HG03469 (cell line): ENCODE data around the gene PEDS1.
"Not testable (repeated sequence)": the region's sequence is repeated elsewhere in the genome, so short reads cannot be mapped to it uniquely, and the experiment has no call there.

Experiments
- ATAC-seq: cut with Tn5 transposase; IDR thresholded peaks from one replicate; pipeline ENCODE4 v1.9.1; 2021; ENCODE audit warnings: mild to moderate bottlenecking, moderate library complexity, moderate number of reproducible peaks; ENCODE audit not compliant: unreplicated experiment

The PEDS1 gene

DNA sequence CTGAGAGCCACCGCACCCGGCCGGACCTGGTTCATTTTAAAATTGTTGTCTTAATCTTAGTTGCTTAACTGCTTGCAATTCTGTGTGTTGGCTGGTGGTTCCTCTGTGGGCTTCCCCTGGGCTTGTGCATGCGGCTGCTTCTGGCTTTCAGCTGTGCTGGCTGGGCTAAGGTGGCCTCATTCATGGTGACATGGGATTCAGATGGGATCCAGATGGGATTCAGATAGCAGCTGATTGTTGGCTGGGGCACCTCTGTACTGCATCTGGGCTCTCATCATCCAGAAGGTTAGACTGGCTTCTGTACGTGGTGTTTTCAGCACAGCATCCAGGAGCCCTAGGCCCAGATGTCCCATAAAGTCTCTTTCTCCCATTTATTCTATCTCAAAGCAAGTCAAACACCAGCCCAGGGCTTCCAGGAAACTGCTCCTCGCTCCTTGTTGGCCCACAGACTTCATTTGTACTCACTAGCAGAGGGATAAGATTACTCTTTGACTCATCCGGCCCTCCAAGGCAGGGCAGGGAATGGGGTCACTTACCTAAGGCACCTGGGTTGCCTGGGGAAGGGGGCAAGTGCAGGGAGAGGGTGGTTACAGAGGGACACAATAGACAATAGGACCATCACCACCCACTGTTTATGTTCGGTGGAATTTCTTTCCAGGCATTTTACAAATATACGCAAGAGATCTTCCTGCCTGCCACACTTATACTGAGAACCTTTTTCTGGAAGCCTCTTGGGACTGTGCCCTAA, 10.2 kb upstream of the PEDS1 start:
- no peak for ATAC-seq

GRCh38 chr20:50161494-50161893, 8.0 kb upstream of the PEDS1 start:
- ATAC-seq = not testable (repeated sequence)

DNA sequence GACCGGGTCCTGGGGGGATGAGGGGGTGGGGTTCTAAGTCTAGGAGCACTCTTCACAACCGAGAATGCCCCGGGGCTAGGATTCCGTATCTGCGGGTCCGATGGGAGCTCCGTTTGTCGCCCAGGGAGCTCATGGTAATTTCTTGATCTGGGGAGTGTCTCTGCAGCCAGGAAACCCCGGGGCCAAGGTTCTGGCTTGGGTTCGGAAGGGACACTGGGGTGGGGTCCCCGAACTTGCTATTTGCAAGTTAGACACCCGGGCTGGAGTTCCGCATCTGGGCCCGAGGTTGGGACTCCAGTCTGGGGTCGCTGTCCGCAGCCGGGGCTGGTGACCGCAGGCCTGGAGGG, 397 bp downstream of the PEDS1 start:
- no peak for ATAC-seq

DNA sequence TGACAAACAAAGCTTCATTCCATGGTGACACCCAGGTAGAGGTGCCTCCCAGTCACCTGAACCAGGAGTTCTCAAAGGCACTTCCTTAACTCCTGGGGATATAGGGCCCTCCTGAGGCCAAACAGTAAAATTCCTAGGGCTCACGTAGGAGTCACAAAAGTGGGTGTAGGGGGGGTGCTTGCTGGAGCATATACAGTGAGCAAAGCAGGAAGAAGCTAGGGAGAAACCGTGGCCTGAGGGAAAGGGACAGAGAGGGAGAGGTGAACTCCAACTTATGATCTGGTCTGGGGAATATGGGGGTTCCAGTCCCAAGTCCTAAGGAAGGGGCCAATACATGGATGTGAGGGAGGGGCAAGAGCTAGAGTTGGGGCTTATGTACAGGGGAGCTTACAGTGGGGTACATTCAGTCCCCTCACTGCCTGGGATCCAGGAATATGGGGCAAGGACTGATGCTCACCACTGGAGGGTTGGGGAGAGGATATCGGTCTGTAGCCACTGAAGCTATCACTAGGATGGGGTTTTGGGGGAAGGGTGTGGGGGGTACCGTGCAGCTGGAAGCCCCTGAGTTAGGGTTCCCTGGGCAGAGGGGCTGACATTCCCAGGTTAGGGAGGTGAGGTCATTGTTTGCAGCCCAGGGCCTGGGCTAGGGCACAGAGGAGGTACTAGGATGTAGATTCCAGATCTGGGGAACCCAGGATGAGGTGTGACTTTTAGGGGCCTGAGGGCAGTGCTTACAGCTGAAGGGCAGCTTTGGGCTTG, 950 bp downstream of the PEDS1 start:
- no peak for ATAC-seq

GRCh38 chr20:50151034-50151743, 2.3 kb downstream of the PEDS1 start:
- no peak for ATAC-seq

DNA sequence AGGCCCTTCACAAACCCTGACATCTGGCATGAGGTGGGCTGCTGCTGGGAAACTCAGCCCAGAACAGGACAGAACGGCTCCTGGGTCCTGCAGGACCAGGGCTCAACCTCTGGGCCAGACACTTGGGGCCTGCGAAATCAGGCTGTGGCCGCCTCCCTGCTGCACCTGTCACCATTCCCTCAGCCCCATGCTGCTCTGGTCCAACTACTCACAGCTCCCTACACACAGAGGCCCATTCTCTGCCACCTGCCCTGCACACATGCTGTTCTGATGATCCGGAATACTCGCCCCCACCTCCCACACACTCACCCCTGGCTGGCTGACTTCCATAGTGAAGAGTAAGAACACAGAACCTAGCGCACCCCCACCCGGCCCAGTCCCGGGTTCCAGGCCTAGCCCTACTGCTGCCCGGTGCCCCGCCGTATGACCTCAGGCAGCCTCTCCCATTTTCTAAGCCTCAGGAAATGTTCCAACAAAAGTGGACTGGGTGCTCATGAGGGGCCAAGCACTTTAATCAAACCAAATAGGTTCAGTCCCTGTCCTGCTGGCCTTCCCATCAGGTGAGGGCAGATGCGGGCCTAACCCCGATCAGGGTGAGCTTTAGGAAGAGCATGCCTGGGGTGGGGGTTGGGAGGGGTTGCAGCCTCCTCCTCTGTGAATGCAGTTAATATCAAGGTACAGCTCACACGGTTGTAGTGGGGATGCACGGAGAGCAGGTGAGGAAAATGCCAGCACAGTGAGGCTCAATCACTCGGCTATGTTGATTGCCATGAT, 3.9 kb downstream of the PEDS1 start:
- no peak for ATAC-seq

DNA sequence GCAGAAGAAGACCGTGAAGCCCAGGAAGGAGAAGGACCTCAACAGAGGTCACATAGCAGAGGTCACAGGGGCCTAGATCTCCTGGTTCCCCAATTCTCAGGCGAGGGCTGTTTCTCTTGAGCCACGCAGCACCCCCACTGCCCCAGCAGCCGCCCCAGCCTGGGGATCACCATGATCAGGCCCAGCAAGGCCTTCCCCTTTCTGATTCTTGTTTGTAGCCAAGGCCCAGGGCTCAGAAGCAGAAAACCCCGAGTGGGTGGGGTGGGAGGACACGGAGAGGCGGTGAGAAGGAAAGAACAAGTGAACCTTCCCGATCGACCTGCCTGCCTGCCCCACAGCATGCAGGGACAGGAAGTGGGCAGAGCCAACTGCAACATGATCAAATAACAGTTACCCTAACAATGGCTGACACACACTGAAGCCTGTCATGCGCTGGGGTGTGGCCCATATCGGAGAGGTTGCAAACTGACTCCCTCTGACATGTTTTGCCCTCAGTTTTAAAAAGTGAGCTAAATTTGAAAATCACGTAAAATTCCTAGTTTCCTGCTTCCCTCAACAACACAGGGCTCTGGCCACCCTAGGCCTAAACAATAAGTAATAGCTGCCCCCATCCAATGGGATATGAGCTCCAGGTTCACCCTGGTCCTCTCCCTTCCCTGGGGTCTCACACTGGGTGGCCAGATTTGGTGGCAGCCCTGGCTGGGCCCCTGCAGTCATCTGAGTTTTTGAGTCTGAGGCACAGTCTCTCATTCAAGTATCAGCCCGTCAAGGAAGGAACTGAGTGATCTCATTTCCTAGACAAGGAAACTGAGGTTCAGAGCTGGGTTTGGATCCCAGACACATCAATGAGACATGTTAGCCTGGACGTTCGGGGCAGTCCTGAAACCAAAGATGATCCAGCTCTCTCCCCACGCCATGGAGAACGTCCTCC, 6.5 kb downstream of the PEDS1 start:
- ATAC-seq = no peak

DNA sequence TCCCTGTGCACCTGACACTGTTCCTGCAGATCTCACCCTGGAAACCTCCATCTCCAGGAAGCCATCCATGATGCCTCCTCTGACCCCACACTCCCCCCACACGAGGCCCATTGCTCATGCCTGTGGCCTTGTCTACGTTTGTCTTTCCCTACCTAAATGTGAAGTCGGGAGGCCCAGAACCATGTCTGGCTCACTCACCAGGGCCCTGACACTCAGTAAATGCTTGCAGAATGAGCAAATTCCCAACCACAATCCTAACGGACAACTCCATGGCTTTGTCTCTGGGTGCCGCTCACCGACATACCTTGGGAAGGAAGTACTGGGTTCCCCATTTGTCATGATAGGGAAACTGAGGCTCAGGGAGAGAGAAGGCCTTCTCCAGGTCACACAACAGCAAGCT, 7.3 kb downstream of the PEDS1 start:
- no peak for ATAC-seq

- no peak for ATAC-seq
Measured at GRCh38 chr20:50145566-50145965, 8.0 kb downstream of the PEDS1 start.

DNA sequence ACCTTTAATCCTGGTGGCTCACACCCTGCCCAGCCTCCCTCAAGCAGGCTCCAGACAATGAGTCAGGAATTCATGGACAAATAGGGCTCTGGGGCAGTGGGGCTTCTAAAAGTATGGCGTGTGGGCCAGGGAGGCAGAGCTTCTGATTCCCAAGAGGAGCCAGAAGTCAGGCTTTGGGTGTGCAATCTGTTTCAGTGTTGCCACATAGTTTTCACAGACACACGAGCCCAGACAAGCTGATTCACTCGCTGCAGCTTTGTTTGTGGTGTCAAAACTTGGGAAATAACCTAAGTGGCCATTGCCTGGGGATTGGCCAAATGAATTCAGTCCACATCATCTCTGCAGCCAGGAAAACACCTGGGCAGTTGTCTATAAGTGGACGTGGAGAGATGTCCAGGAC, 9.2 kb downstream of the PEDS1 start:
- ATAC-seq = no peak

DNA sequence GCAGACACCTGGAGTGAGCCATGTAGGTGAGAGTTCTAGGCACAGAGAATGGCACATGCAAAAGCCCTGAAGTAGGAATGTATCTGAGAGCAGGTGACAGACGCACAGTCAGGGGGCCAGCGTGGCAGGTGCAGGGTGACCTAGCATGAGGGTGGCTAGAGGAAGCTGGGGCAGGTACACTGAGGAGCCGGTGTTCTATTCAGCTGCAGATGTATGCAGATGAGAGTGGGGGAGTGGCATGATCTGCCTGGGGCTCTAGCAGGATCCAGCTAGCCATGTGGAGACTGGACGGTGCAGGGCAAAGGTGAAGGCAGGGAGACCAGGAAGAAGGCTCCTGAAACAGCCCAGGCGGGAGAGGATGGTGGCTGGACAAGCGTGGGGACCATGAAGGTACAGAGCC, 10.7 kb downstream of the PEDS1 start:
- no peak for ATAC-seq

DNA sequence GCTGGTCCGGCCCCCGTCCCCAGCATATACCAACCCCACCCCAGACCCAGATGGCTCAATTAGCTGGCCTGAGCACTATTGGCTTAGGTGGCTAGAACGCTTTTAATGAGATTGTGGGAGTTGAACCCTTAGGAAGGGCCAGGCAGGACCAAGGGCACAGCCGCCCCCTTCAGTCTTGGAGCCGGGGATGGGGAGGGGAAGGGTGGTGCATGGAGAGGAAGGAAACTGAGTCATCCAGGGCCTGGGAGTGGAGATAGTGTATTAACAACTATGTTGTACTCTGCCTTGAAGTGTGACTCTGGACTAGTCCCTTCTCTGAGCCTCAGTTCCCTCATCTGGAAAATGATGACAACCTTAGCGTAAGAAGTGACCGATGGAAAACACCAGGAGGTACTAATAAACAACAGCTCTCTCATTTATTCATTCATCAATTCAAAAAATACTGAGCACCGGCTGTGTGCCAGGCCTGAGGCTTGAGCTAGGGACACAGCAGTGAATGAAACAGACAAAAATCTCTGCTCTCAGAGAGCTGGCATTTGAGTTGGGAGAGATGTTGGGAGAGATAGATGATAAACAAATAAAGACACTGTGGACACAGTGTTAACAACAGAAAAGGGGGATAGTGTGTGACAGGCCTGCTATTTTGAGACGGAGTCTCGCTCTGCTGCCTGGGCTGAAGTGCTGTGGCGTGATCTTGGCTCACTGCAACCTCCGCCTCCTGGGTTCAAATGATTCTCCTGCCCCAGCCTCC, 11.5 kb downstream of the PEDS1 start:
- ATAC-seq = no peak

GRCh38 chr20:50141018-50141675, 12.4 kb downstream of the PEDS1 start:
- no peak for ATAC-seq

GRCh38 chr20:50140339-50140859, 13.1 kb downstream of the PEDS1 start:
- ATAC-seq = no peak

DNA sequence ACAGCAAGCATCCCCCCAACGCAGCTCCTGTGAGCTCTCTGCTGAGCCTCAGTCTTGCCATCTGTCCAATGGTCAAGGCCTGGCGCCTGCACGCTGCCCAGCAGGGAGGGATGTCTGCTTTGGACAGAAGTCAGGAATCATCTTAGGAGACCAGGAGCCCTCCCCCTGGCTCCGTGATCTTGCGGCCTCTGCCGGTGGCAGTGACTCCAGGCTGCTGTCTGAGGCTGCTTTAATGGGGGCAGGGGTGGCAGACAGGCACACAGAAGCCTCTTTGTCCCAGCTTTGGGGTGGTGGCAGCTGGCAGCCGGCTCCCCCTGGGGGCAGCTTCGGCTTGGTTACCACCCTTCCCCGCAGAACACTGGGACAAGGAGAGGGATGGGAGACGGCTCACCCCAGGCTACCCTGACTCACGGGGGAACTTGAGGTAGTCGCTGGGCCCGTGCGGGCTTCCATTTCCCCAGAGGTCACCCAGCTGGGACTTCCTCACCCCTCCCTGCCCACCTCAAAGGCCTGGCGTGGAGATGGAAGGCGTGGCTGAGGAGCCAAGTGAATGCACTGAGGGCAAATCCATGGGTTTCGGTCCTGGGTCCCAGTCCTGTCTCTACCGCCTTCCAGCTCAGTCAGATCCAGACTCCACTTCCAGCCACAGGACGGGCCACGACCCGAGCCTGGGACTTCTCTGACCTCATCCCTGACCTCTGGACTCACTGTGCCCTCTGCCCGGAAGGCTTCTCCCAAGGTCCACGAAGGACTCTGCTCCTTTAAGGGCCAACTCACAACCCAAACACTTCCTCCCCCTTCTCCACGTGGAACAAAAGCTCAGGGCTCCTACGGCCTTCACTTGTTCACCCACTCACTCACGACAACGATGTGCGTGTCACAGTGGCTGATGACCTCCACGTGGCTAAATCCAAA, 14.8 kb downstream of the PEDS1 start:
- ATAC-seq = no peak

- no peak for ATAC-seq
Measured at GRCh38 chr20:50138120-50138478, 15.4 kb downstream of the PEDS1 start.

DNA sequence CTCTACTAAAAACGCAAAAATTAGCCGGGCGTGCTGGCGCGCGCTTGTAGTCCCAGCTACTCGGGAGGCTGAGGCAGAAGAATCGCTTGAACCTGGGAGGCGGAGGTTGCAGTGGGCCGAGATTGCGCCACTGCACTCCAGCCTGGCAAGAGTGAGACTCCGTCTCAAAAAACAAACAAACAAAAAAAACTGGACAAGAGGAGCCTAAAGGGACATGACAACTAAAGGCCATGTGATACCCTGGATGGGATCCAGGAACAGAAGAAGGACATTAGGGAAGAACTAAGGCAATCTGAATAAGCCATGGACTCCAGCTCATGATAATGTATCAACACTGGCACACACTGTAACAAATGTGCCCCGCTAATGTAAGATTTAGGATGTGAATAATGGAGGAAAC, 15.8 kb downstream of the PEDS1 start:
- not testable (repeated sequence) for ATAC-seq
